ENCODE results near the gene CARMIL3. TPM values are rescaled to one million over a fixed set of nuclear protein-coding genes. Genes with fewer than 3 reads are reported as not detected.

Gene CARMIL3
- total and polyA plus RNA-seq, 2 of the 4 experiments (the other 2 are of a cell fraction), result under 0.01 TPM; not detected in 1

DNA sequence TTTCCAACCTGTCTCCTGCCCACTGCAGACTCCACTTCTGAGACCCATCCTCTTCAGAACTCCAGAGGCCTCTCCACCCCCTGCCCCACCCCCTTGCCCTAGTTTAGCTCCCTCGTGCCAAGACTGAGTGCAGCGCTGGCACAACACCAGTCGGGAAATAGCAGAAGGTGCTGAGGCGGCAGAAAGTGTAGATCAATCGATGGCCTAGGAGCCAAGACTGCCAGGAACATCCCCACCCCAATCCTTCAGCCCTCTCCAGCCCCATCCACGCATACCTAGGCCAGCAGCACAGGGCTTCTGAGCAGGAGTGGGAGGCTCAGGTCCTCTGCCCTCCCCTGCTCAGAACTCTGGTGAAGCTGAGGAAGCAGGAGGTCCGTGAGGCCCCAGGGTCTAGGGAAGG lies 20.6 kb downstream of the CARMIL3 start:
- ChIA-PET CTCF (no interaction called here), POLR2A (ENCODE audit: unreplicated experiment) (no interaction called here)
- Histone ChIP-seq H4K20me1 (ENCODE audit: insufficient read depth, low read length) (no peaks in the 10 kb centered on the region), H3K23ac (ENCODE audit: low read depth, low read length) (no peak overlapping the region), H3K14ac (replicated peaks; ENCODE audit: low read depth, low read length) (no peak overlapping the region), H2BK20ac (ENCODE audit: low read depth, low read length) (no peak overlapping the region), H3K18ac (ENCODE audit: low read depth, low read length) (no peak overlapping the region), H3K9me1 (ENCODE audit: insufficient read depth, low read length) (no peaks in the 10 kb centered on the region), H4K5ac (ENCODE audit: low read depth, low read length) (no peak overlapping the region), H3K27ac (ENCODE audit: insufficient read depth, low read length) (no peak overlapping the region), H3K79me1 (ENCODE audit: low read depth in 1 of 2, low read length in 2 of 2) (no peaks in the 10 kb centered on the region), H2BK15ac (ENCODE audit: low read depth, low read length) (no peak overlapping the region), H3K27me3 (ENCODE audit: control insufficient read depth, insufficient read depth, low read length) (peaks cover 79% of the 10 kb centered on the region), H3K4ac (ENCODE audit: low read depth, low read length) (no peak overlapping the region), H2BK5ac (ENCODE audit: low read depth, low read length, poor library complexity, severe bottlenecking) (no peak overlapping the region), H3K56ac (ENCODE audit: extremely low read depth, insufficient read depth, low read length) (no peak overlapping the region), H3K4me2 (ENCODE audit: low read depth, low read length) (no peak overlapping the region), H2AK5ac (ENCODE audit: low read depth, low read length) (no peak overlapping the region), H3K4me3 (ENCODE audit: insufficient read depth, low read depth, low read length) (no peak overlapping the region), H3K9ac (ENCODE audit: low read depth, low read length) (no peak overlapping the region), H3K9me3 (ENCODE audit: control insufficient read depth, insufficient read depth, low read length) (no peaks in the 10 kb centered on the region), H3K4me1 (ENCODE audit: control insufficient read depth, insufficient read depth, low read length) (no peaks in the 10 kb centered on the region), H2BK120ac (ENCODE audit: low read depth, low read length) (no peak overlapping the region), H4K91ac (ENCODE audit: insufficient read depth, low read depth, low read length) (no peak overlapping the region), H4K8ac (ENCODE audit: low read depth in 2 of 2, low read length in 2 of 2) (no peak overlapping the region), H3K36me3 (ENCODE audit: control insufficient read depth, insufficient read depth, low read length) (no peaks in the 10 kb centered on the region), H2AFZ (replicated peaks; ENCODE audit: low read length, poor library complexity) (no peak overlapping the region), H2AK9ac (replicated peaks; ENCODE audit: low read depth, low read length, poor library complexity) (no peak overlapping the region)
- dilution Hi-C loops (cut with HindIII; ENCODE audit: low sequenced_read_pairs, unreplicated experiment), result no loop called here
- DNase-seq (no peak), ATAC-seq (ENCODE audit: low read depth) (no peak)
- BruUV-seq (replicated peaks), result no TSS peak
- in situ Hi-C loops (cut with MboI; ENCODE audit: low sequenced_read_pairs), result no loop called here
- intact Hi-C loops (cut with micrococcal nuclease), result no loop called here
- WGBS, 2 experiments (ENCODE audit: extremely low coverage in 2 of 2, insufficient read length in 1 of 2), result 23% methylated on average over 5 of the region's 7 CpGs; no CpG with 5 or more reads in 1 of the 2 experiments
- TF ChIP-seq MAFK (IDR thresholded peaks at IDR 0.05; ENCODE audit: low read depth, low read length), result 0 out of 2 replicates have a peak, but pooled peaks have one; percentile 8
- no peak for TF ChIP-seq BHLHE40 (IDR thresholded peaks at IDR 0.05; ENCODE audit: low read depth, low read length)
- TF ChIP-seq CEBPB (IDR thresholded peaks at IDR 0.05; ENCODE audit: low read depth, low read length), result no peak
- no peak for TF ChIP-seq CHD1 (IDR thresholded peaks at IDR 0.05; ENCODE audit: low read depth, low read length)

Data from IMR-90 (cell line).